Astrocyte (in vitro differentiated cells and primary cell): ENCODE results near the gene TRPV2.

Source experiments
- EZH2 ChIP-seq: IDR thresholded peaks from 2 replicates; pipeline ENCODE4 v1.6.1; 2012; ENCODE audit warnings: mild to moderate bottlenecking, low read length, inconsistent platforms; ENCODE audit not compliant: insufficient read depth
- TF ChIP-seq, protein P1 (sequence below): IDR thresholded peaks from 2 replicates; pipeline ENCODE4 v1.5.1; 2011; ENCODE audit warnings: low read depth, mild to moderate bottlenecking, inconsistent platforms, low read length, moderate library complexity; ENCODE audit not compliant: insufficient read depth

DNA sequence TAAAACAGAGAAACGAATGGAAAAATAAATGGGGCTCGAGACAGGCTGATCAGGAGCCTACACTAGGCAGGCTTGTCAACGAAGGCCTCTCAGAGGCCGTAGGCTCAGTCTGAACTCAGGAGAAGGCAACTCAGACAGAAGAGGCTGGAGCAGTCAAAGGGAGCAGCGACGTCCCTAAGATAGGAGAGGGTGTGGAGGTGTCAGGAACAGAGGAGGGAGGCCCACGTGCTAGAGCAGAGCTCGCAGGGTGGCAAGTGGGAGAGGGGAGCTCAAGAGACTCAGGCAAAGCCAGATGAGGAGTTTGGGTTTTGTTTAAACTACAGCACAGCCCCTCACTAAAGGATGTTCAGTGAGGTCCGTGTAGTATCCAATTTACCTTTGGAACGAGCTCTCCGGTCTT is 43.9 kb downstream of the TRPV2 start:
- TF ChIP-seq, protein P1, sequence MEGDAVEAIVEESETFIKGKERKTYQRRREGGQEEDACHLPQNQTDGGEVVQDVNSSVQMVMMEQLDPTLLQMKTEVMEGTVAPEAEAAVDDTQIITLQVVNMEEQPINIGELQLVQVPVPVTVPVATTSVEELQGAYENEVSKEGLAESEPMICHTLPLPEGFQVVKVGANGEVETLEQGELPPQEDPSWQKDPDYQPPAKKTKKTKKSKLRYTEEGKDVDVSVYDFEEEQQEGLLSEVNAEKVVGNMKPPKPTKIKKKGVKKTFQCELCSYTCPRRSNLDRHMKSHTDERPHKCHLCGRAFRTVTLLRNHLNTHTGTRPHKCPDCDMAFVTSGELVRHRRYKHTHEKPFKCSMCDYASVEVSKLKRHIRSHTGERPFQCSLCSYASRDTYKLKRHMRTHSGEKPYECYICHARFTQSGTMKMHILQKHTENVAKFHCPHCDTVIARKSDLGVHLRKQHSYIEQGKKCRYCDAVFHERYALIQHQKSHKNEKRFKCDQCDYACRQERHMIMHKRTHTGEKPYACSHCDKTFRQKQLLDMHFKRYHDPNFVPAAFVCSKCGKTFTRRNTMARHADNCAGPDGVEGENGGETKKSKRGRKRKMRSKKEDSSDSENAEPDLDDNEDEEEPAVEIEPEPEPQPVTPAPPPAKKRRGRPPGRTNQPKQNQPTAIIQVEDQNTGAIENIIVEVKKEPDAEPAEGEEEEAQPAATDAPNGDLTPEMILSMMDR, result no peak
- TF ChIP-seq EZH2, result no peak
